ENCODE data around the gene ZNF892. TPM values are rescaled to one million over a fixed set of nuclear protein-coding genes. Genes with fewer than 3 reads are reported as not detected.

ZNF892 gene
- total RNA-seq, 1 experiment from 2014 or later, result not detected

DNA sequence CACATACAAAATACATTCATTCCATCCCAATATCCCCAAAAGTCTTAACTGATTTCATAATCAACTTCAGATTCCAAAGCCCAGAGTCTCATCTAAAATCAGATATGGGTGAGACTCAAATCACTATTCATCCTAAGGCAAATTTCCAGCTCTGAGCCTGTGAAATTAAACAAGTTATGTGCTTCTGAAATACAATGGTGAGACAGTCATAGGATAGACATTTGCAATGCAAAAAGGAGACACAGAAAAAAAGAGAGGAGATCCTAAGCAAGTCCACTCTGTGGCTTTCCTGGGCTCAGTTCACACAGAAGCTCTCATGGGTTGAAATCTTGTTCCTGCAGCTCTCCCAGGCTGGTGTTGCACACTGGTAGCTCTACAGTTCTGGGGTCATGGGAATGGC lies 18.3 kb downstream of the ZNF892 start:
- TF ChIP-seq EZH2phosphoT487 (IDR thresholded peaks at IDR 0.05; ENCODE audit: borderline replicate concordance, low read length), result no peak
- TF ChIP-seq EZH2 (IDR thresholded peaks at IDR 0.05; ENCODE audit: low read length, unreplicated experiment), result no peak
- TF ChIP-seq, protein P1, sequence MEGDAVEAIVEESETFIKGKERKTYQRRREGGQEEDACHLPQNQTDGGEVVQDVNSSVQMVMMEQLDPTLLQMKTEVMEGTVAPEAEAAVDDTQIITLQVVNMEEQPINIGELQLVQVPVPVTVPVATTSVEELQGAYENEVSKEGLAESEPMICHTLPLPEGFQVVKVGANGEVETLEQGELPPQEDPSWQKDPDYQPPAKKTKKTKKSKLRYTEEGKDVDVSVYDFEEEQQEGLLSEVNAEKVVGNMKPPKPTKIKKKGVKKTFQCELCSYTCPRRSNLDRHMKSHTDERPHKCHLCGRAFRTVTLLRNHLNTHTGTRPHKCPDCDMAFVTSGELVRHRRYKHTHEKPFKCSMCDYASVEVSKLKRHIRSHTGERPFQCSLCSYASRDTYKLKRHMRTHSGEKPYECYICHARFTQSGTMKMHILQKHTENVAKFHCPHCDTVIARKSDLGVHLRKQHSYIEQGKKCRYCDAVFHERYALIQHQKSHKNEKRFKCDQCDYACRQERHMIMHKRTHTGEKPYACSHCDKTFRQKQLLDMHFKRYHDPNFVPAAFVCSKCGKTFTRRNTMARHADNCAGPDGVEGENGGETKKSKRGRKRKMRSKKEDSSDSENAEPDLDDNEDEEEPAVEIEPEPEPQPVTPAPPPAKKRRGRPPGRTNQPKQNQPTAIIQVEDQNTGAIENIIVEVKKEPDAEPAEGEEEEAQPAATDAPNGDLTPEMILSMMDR (conservative IDR thresholded peaks at IDR 0.05; ENCODE audit: low read depth, low read length), result no peak
- no peak overlapping the region for H3K9ac ChIP-seq (ENCODE audit: low read length)
- no peak overlapping the region for H2AFZ ChIP-seq (ENCODE audit: low read length)
- intact Hi-C loops (cut with micrococcal nuclease), result no loop called here
- H4K20me1 ChIP-seq (ENCODE audit: low read length), result no peaks in the 10 kb centered on the region
- CTCF ChIA-PET, result no interaction called here
- no TSS peak for BruUV-seq (replicated peaks)
- no peaks in the 10 kb centered on the region for H3K9me2 ChIP-seq (replicated peaks; ENCODE audit: low read length)
- H3K27me3 ChIP-seq (ENCODE audit: low read length), result no peaks in the 10 kb centered on the region
- H3K27ac ChIP-seq (ENCODE audit: low read length), result no peak overlapping the region
- no peaks in the 10 kb centered on the region for H3K36me3 ChIP-seq (ENCODE audit: low read depth, low read length)
- H3K9me3 ChIP-seq (ENCODE audit: low read length), result peaks cover 39% of the 10 kb centered on the region
- no peak overlapping the region for H3K4me2 ChIP-seq (ENCODE audit: low read length)
- no peak for DNase-seq
- H3K79me2 ChIP-seq (ENCODE audit: low read length), result no peaks in the 10 kb centered on the region
- H3F3A ChIP-seq (ENCODE audit: low read length, unreplicated experiment), result no peaks in the 10 kb centered on the region
- POLR2A ChIA-PET (ENCODE audit: unreplicated experiment), result no interaction called here
- H3K4me1 ChIP-seq (ENCODE audit: insufficient read depth, low read length), result no peaks in the 10 kb centered on the region
- no peak overlapping the region for H3K4me3 ChIP-seq (ENCODE audit: low read length)
- no peak for ATAC-seq

DNA sequence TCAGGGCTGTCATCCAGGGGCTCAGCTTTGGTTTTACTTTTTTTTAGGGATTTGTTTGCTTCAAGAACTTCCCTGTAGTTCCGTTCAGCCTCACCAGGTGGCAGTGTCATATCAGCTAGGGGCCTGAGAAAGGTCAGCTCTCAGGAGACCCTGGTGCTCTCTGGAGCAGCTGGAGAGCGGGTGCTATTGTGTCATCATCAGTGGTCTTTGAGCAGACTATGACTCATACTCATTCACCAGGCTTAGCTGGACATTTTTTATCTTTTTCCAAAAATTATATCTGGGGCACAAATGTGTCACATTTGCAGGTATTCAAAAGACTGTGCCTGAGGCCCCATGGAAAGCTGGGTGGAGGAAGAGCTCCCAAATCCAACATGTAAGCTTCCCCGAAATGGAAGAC lies 24.4 kb downstream of the ZNF892 start:
- Histone ChIP-seq H3K79me2 (ENCODE audit: low read length) (no peaks in the 10 kb centered on the region), H3K27ac (ENCODE audit: low read length) (no peak overlapping the region), H4K20me1 (ENCODE audit: low read length) (no peaks in the 10 kb centered on the region), H3K4me3 (ENCODE audit: low read length) (no peak overlapping the region), H3K9ac (ENCODE audit: low read length) (no peak overlapping the region), H2AFZ (ENCODE audit: low read length) (no peak overlapping the region), H3K9me3 (ENCODE audit: low read length) (no peaks in the 10 kb centered on the region), H3K4me1 (ENCODE audit: insufficient read depth, low read length) (peaks cover 10% of the 10 kb centered on the region), H3K36me3 (ENCODE audit: low read depth, low read length) (no peaks in the 10 kb centered on the region), H3K4me2 (ENCODE audit: low read length) (peak overlapping the region; percentile 11; the same call in 1 of the 2 replicates), H3K9me2 (replicated peaks; ENCODE audit: low read length) (no peaks in the 10 kb centered on the region), H3K27me3 (ENCODE audit: low read length) (no peaks in the 10 kb centered on the region), H3F3A (ENCODE audit: low read length, unreplicated experiment) (no peaks in the 10 kb centered on the region)
- BruUV-seq (replicated peaks), result no TSS peak
- peak; percentile 93 for DNase-seq
- CTCF ChIA-PET, result interaction anchor here (0.8 to 2.5 kb wide), 9 partner anchors 42 to 157 kb away, joined by 3 to 28 read pairs (median 7); partner anchors contain the start of gene PROM2
- peak; percentile 85 for ATAC-seq
- TF ChIP-seq, protein P1 (conservative IDR thresholded peaks at IDR 0.05; ENCODE audit: low read depth, low read length), result peak; percentile 96
- TF ChIP-seq EZH2phosphoT487 (IDR thresholded peaks at IDR 0.05; ENCODE audit: borderline replicate concordance, low read length) (no peak), EZH2 (IDR thresholded peaks at IDR 0.05; ENCODE audit: low read length, unreplicated experiment) (no peak)
- intact Hi-C loops (cut with micrococcal nuclease), result loop anchor here (1.0 kb wide), 1 partner anchor 84 kb away; no protein-coding TSS in a partner anchor
- POLR2A ChIA-PET (ENCODE audit: unreplicated experiment), result interaction anchor here (0.6 kb wide), 1 partner anchor 170 kb away, joined by 3 read pairs; no protein-coding TSS in a partner anchor

DNA sequence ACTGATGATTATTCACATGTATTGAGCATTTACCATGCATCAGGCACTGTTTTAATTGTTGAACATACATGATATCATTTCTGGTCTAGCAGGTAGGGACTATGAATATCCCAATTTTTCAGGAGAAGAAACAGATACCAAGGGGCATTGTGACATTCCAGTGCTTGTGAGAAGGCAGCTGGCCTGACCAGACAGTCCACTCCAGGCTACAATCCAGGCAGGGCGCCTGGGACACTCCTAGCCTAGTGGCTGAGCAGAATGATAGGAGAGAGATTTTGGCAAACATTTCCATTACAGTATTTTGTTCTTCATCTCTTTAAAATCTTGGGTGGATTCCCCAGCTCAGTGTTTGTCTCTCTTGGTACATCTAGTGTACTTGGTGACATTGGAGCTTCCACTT lies 24.9 kb downstream of the ZNF892 start:
- H3K9me3 ChIP-seq (ENCODE audit: low read length), result no peaks in the 10 kb centered on the region

More for the DNA sequence above, 24.9 kb downstream of the ZNF892 start:
- Histone ChIP-seq H3F3A (ENCODE audit: low read length, unreplicated experiment) (no peaks in the 10 kb centered on the region), H3K4me1 (ENCODE audit: insufficient read depth, low read length) (peaks cover 10% of the 10 kb centered on the region), H3K4me2 (ENCODE audit: low read length) (peak overlapping the region; percentile 11; the same call in 1 of the 2 replicates), H2AFZ (ENCODE audit: low read length) (no peak overlapping the region), H3K27ac (ENCODE audit: low read length) (no peak overlapping the region), H3K4me3 (ENCODE audit: low read length) (no peak overlapping the region), H3K27me3 (ENCODE audit: low read length) (no peaks in the 10 kb centered on the region), H3K9ac (ENCODE audit: low read length) (no peak overlapping the region), H3K79me2 (ENCODE audit: low read length) (no peaks in the 10 kb centered on the region), H3K36me3 (ENCODE audit: low read depth, low read length) (no peaks in the 10 kb centered on the region), H3K9me2 (replicated peaks; ENCODE audit: low read length) (no peaks in the 10 kb centered on the region), H4K20me1 (ENCODE audit: low read length) (no peaks in the 10 kb centered on the region)
- ATAC-seq (peak; percentile 56), DNase-seq (peak; percentile 16)
- intact Hi-C loops (cut with micrococcal nuclease), result no loop called here
- no TSS peak for BruUV-seq (replicated peaks)
- CTCF ChIA-PET, result interaction anchor here (0.8 to 2.5 kb wide), 9 partner anchors 42 to 157 kb away, joined by 3 to 28 read pairs (median 7); partner anchors contain the start of gene PROM2
- POLR2A ChIA-PET (ENCODE audit: unreplicated experiment), result interaction anchor here (0.6 kb wide), 1 partner anchor 170 kb away, joined by 3 read pairs; no protein-coding TSS in a partner anchor
- TF ChIP-seq, protein P1 (conservative IDR thresholded peaks at IDR 0.05; ENCODE audit: low read depth, low read length), result no peak
- TF ChIP-seq EZH2 (IDR thresholded peaks at IDR 0.05; ENCODE audit: low read length, unreplicated experiment) (no peak), EZH2phosphoT487 (IDR thresholded peaks at IDR 0.05; ENCODE audit: borderline replicate concordance, low read length) (no peak)

All from PC-3 (cell line).